Neural cell (in vitro differentiated cells): ENCODE results near the gene NR1H3.

ENCODE experiments used
- EP300 ChIP-seq: fragments of 450-650 bp; conservative IDR thresholded peaks from 2 replicates; pipeline ENCODE4 v1.6.1; 2014; ENCODE audit warnings: antibody characterized with exemption, mild to moderate bottlenecking, moderate library complexity; ENCODE audit not compliant: poor library complexity, severe bottlenecking
- EZH2 ChIP-seq: fragments of 200-600, 300-800 bp; shearing (Covaris generic), sonication (generic); IDR thresholded peaks from 2 replicates; pipeline ENCODE4 v1.6.1; 2014; ENCODE audit warnings: antibody characterized with exemption, low read length, borderline replicate concordance, mild to moderate bottlenecking; ENCODE audit not compliant: insufficient read depth, poor library complexity, severe bottlenecking
- MXI1 ChIP-seq: fragments of 450-650 bp; conservative IDR thresholded peaks from 2 replicates; pipeline ENCODE4 v1.6.1; 2014; ENCODE audit warnings: antibody characterized with exemption, mild to moderate bottlenecking; ENCODE audit not compliant: poor library complexity, severe bottlenecking
- POLR2AphosphoS5 ChIP-seq: IDR thresholded peaks from 2 replicates; pipeline ENCODE4 v1.6.1; 2012
- SMC3 ChIP-seq: fragments of 450-650 bp; conservative IDR thresholded peaks from 2 replicates; pipeline ENCODE4 v1.6.1; 2014; ENCODE audit warnings: antibody characterized with exemption, mild to moderate bottlenecking, moderate library complexity; ENCODE audit not compliant: poor library complexity
- TF ChIP-seq, protein P1 (sequence below): fragments of 450-650 bp; IDR thresholded peaks from 2 replicates; pipeline ENCODE4 v1.5.1; 2014; ENCODE audit warnings: antibody characterized with exemption, mild to moderate bottlenecking, moderate library complexity; ENCODE audit not compliant: poor library complexity, severe bottlenecking
- TF ChIP-seq, protein P2 (sequence below): IDR thresholded peaks from 2 replicates; pipeline ENCODE4 v1.6.1; 2012; ENCODE audit warnings: borderline replicate concordance

DNA sequence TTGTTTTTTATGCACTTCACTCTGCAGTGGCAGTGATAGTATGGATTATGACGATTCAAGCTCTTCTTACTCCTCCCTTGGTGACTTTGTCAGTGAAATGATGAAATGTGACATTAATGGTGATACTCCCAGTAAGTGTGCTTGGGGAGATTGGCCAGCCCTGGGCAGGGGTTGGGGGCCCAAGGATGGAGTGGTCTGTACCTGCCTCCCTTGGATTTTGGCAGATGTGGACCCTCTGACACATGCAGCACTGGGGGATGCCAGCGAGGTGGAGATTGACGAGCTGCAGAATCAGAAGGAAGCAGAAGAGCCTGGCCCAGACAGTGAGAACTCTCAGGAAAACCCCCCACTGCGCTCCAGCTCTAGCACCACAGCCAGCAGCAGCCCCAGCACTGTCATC, 26.4 kb downstream of the NR1H3 start:
- no peak for TF ChIP-seq EP300
- TF ChIP-seq, protein P1, sequence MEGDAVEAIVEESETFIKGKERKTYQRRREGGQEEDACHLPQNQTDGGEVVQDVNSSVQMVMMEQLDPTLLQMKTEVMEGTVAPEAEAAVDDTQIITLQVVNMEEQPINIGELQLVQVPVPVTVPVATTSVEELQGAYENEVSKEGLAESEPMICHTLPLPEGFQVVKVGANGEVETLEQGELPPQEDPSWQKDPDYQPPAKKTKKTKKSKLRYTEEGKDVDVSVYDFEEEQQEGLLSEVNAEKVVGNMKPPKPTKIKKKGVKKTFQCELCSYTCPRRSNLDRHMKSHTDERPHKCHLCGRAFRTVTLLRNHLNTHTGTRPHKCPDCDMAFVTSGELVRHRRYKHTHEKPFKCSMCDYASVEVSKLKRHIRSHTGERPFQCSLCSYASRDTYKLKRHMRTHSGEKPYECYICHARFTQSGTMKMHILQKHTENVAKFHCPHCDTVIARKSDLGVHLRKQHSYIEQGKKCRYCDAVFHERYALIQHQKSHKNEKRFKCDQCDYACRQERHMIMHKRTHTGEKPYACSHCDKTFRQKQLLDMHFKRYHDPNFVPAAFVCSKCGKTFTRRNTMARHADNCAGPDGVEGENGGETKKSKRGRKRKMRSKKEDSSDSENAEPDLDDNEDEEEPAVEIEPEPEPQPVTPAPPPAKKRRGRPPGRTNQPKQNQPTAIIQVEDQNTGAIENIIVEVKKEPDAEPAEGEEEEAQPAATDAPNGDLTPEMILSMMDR = no peak
- TF ChIP-seq POLR2AphosphoS5 = no peak
- no peak for TF ChIP-seq SMC3
- TF ChIP-seq, protein P2, sequence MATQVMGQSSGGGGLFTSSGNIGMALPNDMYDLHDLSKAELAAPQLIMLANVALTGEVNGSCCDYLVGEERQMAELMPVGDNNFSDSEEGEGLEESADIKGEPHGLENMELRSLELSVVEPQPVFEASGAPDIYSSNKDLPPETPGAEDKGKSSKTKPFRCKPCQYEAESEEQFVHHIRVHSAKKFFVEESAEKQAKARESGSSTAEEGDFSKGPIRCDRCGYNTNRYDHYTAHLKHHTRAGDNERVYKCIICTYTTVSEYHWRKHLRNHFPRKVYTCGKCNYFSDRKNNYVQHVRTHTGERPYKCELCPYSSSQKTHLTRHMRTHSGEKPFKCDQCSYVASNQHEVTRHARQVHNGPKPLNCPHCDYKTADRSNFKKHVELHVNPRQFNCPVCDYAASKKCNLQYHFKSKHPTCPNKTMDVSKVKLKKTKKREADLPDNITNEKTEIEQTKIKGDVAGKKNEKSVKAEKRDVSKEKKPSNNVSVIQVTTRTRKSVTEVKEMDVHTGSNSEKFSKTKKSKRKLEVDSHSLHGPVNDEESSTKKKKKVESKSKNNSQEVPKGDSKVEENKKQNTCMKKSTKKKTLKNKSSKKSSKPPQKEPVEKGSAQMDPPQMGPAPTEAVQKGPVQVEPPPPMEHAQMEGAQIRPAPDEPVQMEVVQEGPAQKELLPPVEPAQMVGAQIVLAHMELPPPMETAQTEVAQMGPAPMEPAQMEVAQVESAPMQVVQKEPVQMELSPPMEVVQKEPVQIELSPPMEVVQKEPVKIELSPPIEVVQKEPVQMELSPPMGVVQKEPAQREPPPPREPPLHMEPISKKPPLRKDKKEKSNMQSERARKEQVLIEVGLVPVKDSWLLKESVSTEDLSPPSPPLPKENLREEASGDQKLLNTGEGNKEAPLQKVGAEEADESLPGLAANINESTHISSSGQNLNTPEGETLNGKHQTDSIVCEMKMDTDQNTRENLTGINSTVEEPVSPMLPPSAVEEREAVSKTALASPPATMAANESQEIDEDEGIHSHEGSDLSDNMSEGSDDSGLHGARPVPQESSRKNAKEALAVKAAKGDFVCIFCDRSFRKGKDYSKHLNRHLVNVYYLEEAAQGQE = no peak
- TF ChIP-seq EZH2 = no peak
- no peak for TF ChIP-seq MXI1
